ENCODE data around the gene LSM10.

DNA sequence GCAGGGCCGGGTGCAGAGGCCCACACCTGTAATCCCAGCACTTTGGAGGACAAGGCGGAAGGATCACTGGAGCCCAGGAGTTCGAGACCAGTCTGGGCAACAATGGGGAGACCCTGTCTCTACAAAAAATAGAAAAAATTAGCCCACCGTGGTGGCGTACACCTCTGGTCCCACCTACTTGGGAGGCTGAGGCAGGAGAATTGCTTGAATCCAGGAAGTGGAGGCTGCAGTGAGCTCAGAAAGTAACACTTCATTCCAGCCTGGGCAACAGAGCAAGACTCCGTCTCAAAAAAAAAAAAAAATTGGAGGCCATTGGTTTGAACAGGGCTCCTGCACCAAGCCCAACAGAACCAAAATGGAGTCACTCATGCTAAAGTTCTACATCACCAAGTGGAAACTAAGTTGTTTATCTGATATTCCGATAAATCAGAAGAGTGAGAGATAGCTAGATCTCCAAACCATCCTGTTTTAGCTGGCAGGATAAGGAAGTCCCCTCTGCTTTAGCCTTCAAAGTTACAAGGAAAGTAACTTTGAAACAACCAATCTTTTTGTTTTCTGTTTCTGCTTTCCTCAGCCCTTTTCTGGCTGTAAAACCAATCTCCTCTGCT, 766 bp upstream of the LSM10 start:
- no peak for TF ChIP-seq POLR2A (IDR thresholded peaks at IDR 0.05)
- TF ChIP-seq, protein P1, sequence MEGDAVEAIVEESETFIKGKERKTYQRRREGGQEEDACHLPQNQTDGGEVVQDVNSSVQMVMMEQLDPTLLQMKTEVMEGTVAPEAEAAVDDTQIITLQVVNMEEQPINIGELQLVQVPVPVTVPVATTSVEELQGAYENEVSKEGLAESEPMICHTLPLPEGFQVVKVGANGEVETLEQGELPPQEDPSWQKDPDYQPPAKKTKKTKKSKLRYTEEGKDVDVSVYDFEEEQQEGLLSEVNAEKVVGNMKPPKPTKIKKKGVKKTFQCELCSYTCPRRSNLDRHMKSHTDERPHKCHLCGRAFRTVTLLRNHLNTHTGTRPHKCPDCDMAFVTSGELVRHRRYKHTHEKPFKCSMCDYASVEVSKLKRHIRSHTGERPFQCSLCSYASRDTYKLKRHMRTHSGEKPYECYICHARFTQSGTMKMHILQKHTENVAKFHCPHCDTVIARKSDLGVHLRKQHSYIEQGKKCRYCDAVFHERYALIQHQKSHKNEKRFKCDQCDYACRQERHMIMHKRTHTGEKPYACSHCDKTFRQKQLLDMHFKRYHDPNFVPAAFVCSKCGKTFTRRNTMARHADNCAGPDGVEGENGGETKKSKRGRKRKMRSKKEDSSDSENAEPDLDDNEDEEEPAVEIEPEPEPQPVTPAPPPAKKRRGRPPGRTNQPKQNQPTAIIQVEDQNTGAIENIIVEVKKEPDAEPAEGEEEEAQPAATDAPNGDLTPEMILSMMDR (IDR thresholded peaks at IDR 0.05) = no peak
